GM12875 (cell line): ENCODE measurements around the gene LCN1.
"Not testable (repeated sequence)": the region's sequence is repeated elsewhere in the genome, so short reads cannot be mapped to it uniquely, and the experiment has no call there.

Source experiments
- H3K4me3 ChIP-seq: one replicate; pipeline ENCODE4 v1.5.1; 2011; ENCODE audit warnings: low read depth, low read length, control low read depth
- TF ChIP-seq, protein P1 (sequence below): IDR thresholded peaks from 2 replicates; pipeline ENCODE4 v1.5.1; 2011; ENCODE audit warnings: low read depth, mild to moderate bottlenecking, control low read depth, inconsistent platforms, low read length, moderate library complexity, borderline replicate concordance; ENCODE audit not compliant: insufficient read depth

Gene LCN1

DNA sequence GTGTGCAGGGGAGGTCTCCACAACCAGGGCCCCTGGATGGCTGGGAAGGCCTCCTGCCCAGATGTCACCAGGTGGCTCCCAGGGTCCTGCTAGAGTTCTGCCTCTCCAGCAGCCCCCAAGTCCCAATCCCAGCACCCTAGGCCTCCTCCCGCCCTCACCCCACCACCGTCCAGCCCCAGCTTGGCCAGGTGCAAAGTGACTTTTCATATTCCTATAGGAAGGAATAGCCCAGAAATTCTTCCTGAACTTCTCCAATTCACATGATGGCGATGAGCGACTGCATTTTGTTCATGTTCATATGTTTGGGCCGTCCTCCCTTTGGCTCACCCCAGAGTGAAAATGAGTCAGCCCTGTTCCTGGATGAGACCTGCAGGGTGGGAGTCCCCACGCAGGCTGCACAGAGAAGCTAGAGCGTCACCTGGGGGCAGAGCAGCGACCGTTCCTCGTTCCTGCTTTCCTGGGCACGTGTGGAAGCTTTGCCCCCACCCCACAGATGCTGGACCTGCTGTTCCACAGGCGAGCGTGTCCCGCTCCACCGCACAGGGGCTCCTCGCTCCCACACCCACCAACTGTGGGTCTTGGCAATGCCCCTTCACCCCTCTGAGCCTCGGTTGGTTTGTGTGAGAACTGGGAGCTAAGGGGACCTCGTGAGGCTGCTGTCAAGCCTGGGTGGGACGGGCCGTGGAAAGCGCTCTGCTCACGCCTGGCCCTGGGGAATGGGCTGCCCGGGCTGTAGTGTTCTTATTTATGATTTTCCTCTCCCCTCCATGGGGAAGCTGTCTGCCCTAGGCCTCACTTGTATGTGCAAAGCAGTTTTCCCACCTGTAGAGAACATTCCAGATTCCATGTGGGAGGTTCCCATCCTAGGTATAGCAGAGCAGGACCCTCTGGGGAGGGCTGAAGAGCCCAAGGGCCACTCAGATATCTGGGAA is 13.9 kb upstream of the LCN1 start:
- no peak overlapping the region for H3K4me3 ChIP-seq
- TF ChIP-seq, protein P1, sequence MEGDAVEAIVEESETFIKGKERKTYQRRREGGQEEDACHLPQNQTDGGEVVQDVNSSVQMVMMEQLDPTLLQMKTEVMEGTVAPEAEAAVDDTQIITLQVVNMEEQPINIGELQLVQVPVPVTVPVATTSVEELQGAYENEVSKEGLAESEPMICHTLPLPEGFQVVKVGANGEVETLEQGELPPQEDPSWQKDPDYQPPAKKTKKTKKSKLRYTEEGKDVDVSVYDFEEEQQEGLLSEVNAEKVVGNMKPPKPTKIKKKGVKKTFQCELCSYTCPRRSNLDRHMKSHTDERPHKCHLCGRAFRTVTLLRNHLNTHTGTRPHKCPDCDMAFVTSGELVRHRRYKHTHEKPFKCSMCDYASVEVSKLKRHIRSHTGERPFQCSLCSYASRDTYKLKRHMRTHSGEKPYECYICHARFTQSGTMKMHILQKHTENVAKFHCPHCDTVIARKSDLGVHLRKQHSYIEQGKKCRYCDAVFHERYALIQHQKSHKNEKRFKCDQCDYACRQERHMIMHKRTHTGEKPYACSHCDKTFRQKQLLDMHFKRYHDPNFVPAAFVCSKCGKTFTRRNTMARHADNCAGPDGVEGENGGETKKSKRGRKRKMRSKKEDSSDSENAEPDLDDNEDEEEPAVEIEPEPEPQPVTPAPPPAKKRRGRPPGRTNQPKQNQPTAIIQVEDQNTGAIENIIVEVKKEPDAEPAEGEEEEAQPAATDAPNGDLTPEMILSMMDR, result no peak

DNA sequence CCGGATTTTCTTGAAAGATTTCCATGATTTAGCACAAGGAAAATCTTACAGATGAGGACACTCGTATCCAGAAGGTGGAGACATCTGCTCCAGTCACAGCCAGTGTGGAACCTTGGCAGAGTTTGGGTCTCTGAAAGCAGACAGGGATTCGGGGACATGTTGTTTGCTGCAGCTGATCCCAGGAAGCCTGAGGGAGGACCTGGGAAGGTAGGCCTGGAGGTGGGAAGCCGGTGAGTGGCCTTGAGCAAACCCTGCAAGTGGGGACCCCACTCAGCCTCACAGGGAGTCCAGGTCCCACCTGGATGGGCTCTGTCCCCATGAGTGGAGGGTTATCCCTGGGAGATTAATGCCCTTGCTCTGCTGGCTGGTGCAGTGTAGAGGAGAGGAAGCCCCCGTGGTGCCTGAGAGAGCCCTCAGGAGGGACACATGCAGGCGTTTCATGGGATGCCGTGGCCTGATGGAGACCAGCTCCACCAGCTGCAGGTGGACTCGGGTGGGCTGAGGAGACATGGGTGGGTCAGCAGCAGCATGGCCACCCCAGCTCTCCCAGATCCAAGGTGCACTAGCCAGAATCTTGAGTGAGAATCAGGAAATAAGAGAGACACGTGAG is 12.9 kb upstream of the LCN1 start:
- TF ChIP-seq, protein P1, result no peak

DNA sequence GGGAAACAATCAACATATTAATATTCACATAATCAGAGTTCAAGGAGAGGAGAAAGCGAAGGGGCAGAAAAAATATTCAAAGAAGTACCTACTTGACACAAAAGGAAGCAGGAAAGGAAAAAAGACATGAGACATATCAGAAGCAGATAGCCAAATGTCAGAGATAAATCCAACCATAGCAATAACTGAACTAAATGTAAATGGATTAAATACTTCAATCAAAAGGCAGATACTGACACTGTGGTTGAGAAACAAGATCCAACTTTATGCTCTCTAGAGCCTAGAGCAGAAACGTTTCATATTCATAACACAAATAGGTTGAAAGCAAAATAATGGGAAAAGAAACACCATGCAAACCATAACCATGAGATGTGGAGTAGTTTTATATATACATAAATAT is 11.8 kb upstream of the LCN1 start:
- TF ChIP-seq, protein P1, result no peak
- no peak overlapping the region for H3K4me3 ChIP-seq

More for the DNA sequence above, 12.9 kb upstream of the LCN1 start:
- H3K4me3 ChIP-seq, result no peak overlapping the region

DNA sequence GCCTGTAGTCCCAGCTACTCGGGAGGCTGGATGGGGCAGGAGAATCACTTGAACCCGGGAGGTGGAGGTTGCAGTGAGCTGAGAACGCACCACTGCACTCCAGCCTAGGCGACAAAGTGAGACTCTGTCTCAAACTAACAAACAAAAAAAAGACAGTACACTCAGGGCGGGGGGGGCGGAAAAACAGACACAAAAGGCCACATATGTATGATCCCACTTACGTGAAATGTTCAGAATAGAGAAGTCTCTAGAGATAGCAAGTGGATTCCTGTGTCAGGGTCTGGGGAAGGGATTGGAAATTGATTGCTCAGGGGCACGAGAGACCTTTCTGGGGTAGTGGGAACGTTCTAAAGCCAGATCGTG is 9.0 kb upstream of the LCN1 start:
- H3K4me3 ChIP-seq, result no peak overlapping the region
- TF ChIP-seq, protein P1, result no peak

DNA sequence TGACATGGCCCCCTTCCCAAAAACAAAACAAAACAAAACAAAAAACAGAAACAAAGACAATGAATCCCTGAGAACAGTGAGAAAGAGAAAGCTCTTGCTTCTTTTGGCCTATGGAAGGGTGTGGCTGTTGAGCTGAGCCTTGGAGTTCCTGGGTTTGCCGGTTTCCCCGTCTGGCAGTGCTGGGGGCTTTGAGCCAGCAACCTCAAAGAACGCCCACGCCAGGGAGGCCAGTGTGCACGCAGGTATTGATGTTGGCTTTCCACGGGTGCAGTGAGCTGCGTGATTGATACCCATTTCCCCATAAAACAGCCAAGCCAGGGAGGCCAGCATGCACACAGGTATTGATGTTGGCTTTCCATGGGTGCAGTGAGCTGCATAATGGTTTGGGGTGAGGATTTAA is 8.3 kb upstream of the LCN1 start:
- TF ChIP-seq, protein P1, result no peak
- no peak overlapping the region for H3K4me3 ChIP-seq

DNA sequence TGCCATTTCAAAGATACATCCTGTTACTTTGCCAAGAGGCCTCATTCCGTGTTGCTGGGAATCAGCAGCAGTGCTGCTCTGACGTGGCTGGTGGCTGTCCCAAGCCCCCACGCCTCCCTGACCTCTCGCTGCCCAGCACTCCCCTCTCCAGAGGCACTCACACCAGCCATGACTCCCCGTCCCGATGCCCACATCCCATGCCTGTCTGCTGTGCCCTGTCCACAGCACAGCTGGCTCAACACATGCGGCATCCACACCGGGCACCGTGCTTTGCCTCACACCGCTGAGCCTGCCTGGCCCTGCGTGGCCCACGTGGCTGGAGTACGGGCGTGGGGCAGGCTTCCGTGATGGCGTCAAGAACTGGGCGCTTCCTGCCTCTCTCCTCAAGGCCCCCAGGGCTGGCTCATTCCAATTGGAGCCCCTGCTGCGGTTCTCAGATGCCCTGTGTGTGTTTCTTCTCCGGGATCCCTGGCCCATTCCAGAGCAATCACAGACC is 7.8 kb upstream of the LCN1 start:
- H3K4me3 ChIP-seq, result no peak overlapping the region
- TF ChIP-seq, protein P1, result no peak

DNA sequence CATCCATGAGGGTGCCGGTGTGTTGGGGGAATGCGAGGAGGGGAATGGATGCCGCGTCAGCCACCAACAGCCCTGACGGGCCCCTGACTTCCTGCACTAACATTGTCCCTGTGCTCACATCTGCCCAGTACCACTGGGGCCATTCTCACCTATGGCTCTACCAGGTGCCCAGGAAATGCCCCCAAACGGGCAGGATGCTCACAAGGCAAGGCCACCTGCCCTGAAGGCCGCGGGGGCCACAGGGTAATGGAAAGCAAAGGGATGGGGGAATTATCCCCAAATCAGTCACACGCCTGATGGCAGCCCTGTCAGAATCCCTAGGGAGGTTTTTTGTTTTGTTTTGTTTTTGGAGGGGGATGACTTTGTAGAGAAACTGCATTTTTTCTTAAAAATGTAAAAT is 7.3 kb upstream of the LCN1 start:
- H3K4me3 ChIP-seq, result not testable (repeated sequence)
